Activated T-cell treated with anti-CD3 and anti-CD28 coated beads, Interleukin-2, amount 50 U/mL, for 48 hours (primary cell): ENCODE results near the gene FTO.

Experiments
- DNase-seq, 2 experiments: peaks; one replicate each; pipeline ENCODE4 v3.0.0-alpha.2; 2020

Gene FTO

DNA sequence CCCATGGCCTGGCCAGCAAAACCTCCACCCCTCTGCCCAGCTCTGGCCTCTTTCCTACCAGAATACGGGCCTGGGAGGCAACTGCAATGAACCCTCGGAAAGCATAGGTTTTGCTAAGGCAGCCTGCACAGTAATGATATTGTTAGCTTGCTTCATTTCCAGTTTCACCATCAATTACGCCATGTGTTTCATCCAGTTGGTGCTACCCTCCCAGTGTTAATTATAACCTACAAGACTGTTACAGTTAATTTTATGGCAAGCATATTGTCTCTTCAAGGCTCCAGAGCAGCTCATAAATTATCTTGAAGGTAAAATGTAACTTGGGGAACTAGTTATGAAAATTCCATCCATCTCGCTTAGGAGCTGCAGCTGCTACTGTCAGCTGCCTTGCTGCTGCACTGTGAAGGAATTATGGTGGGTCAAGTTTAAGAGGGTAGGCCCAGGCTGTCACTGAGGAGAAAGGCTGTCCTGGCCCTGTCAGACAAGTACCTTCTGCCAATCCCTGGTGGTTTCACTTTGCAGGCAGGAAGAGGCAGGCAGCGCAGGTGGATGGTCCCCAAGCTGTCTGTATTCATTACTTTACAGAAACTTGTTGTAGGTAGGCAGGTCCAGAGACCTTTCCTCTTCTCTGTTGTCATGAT lies 242.9 kb downstream of the FTO start:
- DNase-seq, result no peak

DNA sequence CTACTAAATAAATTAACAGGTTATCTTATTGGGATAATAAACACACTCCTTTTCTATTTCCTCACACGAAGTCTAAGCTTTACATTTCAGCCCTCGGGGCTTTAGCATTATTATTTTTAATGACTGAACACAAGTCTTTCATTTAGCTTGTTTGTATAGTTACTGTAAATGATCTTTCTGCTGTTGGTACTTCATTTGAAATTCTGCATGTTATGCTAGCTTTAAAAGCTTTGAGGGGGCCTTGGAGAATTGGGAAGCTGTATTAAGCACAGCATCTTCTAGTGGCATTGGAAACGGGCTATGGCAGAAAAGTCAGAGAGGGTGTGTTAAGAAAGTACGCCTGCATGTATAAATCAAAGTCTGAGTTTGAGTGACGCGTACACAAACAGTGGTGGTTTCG lies 243.7 kb downstream of the FTO start:
- no peak for DNase-seq

DNA sequence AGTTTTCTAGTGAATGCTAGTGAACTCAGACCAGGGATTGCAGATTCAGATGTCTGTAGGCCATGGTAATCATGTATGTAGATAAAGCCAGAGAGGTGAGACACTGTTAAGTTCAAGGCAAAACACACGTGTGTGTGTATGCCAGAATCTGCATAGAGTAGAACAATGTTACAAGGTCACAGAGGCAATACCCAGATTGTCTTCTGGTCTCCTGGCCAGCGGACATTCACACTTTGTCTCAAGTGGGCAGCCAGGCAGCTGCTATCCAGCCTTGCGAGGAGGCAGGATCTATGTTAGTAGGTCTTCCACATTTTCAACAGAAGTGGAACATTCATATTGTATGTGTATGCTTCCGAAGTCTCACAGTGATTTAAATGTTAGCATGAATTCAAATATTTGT lies 244.4 kb downstream of the FTO start:
- DNase-seq, result no peak

DNA sequence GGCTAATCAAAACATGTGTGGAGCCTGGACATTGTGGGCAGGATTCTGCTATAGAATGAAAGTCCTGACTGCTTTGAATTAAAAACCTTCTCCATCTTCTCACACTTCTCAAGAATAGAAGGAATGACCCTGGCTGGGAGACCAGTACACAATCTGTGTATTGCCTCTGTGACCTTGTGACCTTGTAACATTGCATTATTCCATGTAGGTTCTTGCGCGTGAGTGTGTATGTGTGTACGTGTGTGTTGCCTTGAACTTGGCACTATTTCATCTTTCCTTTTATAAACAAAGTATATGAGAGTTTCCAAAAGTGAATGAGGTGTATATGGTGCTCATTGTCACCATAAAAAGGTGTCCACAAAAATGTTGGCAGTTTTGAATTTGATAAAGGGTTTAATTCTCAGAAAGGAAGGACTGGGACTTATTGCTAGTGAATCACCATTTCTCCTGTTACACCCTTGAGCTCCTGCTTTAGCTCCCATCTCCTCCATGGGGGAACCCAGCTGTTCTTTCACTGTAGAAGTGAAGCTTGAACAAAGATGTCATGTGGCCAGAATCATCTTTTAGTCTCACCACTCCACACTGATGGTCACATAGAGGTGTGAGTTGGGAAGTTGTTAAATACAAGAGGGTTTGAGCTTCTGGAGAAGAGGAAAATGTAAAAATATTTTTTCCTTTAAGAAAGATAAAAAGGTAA lies 244.9 kb downstream of the FTO start:
- no peak for DNase-seq

DNA sequence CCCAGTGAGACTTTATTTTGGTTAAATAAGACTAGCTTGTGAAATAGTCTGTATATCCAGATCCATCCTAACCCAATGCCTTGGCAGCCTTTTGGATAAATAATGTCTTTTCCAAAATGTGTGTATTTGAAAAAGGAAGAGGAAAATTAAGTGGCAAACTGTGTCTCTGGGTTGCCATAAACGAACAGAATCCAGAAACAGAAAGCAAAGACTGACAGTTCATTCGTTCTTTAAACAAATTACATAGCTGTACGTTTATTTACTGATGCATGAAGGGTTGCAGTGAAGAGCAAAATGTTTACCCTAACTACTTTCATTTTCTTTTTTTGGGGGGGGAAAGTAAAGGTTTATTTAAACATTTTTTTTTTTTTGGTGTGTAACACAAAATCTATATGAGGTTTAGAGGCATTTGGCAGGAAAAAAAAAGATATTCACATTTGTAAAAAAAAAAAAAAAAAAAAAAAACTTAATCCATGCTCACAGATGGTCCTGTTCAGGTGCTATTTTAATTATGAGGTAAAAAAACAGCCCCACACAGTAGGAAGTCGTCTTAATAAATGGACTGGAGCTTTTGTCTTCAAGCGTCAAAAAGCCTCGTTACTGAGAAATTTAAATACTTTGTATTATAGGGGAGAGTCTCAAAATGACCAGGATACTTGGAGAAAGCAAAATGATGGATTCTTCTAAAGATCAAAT lies 245.9 kb downstream of the FTO start:
- no peak for DNase-seq

DNA sequence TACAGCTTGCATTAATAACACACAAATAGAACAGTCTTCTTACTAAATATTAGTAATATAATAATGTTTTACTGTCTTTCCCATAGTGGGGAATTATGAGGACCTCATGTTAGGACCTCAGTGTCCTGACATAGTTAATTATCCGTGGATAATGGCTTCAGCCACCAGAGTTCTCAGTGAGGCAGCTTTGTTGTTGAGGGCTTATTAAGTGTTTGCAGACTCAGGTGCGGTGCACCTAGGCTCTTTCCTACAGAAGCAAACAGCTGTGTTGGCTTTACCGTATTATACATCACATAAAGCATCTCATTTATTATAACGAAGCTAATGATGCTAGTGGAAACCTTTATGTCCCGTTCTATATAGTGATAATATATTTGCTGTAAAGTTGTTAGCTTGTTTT lies 246.7 kb downstream of the FTO start:
- DNase-seq, result no peak

DNA sequence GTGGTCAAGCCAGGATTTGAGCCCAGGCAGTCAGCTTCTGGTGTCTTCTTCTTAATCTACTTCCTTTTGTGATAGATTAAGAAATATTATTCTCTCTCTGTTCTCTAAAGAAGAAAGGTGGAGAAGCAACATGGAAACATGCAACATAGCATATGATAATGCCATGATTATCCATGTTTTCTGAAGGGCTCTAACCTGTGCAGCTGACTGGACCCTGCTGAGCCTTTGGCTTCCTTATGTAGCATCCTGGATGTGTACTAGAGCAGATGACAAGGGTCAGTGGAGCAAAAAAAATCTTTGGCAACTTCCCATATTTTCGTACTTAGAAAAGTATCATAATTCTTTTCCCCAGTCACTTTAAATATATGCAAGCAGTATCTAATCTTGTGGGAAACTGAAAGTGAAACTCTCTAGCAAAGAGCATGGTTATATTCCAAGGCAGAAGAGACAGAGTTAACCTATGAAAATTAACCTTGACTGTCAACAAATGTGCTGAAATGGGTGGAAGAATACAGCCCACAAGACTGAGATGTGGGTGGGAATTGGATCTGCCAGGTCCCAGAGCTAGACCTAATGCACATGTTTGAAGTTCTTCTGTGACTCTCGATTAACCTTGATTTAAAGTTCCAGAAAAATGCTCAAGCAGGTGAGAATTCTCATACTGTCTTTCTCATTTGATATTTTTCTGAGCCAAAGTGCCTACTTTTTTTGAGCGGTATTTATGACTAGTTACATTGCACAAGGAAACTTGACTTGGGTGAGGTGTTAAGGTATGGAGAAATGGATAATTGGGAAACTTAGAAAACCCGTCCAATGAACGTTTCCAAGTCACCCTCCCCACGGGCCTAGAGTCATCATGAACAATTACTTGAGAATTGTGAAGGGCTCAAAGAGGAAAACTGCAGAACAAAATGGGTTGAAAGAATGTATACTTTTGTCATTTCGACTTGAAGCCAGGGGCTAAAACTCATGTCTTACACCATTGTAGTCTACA lies 248.6 kb downstream of the FTO start:
- no peak for DNase-seq

DNA sequence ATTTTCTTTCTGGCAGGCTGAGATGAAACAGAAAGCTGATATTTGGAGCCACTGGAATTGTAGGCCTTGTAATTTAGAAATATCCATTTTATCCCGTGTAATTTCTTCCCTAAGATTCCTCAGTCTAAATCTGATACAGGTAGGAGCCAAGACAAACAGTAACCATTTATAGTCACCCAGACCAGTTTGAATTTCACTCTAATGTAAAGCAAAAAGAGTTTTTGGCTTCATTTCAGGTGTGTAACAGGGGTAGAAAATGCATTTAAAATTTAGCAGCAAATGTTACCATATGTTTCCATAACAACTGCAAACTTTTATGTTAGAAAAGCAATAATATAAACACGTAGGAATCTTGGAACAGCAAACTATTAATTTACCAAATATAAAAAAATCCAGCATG lies 249.4 kb downstream of the FTO start:
- no peak for DNase-seq

DNA sequence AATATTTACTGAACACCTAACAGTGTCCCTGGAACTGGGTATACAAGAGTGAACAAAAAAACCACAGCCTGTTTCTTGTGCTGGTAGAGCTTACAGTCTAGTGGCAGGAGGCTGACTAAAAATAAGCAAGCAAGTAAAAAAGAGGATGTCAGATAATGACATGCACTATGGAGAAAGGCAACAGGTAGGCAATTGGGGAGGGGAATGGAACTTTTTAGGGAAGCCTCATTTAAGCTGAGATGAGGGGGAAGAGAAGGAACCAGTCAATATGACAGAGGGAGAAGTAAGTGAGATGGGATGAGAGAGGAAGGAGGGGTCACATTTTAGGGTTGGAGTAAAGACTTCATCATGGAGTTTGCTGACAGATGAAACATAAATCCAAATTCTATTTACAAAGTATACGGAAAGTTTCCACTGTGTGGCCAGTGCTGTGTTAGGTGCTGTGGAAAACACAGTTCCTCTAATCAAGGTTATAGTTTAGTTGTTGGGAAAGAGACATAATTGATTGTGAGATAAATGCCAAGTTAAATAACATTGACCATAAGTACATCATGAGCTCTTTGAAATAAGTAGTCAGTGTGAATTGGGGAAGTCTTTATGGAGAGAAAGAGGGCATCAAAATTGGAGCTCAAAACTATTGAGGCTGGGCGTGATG lies 251.4 kb downstream of the FTO start:
- DNase-seq, result no peak

DNA sequence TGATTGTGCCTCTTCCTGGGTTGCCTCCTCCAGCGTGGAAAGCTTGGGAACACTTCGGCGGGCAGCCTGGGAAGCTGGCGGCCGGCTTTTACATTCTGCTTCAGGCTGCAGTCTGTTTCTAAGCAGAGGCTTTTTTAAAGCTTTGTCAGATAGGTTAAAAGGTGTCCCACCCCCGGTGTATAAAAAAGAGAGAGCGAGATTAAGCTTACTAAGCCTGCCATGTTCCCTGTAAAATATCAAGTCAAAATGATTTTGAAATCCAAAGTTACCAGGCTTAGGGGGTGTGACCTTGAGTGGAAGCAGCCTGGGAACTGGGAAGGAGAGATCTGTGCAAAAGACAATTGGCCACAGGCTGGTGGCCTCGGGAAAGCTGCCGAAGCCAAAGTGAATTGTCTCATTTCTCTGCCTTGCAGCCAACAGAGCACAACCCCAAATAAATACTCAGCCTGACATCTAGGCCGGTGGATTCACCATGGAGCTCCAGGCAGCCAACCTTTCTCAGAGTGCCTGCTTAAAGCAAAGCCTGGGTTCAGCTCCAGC lies 254.5 kb downstream of the FTO start:
- no peak for DNase-seq

DNA sequence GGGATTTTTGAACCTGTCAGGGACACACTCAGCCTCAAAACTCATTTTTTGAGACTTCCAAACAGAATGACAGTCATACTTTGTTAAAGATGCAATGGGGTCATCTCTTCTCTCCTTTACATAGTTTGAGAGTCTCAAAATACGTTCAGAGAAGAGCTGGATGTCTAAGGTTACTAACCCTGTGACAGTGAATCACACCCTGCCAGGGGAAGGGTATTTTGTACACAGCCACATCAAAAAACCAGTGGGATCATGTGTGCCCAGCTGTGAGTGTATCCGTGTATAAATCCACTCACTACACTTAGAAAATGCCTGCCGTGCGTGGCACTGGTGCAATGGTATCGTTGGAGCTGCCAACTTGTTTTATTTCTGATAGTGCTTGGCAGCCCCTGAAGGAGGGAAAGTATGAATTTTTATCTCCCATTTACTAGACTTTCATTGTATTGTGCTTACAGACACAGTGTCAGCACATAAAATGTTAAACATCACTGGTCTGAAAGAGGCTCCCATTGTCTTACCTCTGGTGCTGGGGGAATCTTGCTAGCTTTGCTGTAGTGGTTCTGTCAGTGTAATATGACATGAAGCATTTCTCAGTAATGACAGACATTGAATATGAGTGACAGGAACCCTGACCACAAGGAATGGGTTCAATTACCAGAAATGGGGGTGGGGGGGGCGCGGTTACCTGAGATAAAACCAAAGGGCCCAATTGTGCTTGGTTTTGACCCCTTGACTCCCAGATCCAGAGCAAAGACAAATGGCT lies 256.3 kb downstream of the FTO start:
- no peak for DNase-seq

DNA sequence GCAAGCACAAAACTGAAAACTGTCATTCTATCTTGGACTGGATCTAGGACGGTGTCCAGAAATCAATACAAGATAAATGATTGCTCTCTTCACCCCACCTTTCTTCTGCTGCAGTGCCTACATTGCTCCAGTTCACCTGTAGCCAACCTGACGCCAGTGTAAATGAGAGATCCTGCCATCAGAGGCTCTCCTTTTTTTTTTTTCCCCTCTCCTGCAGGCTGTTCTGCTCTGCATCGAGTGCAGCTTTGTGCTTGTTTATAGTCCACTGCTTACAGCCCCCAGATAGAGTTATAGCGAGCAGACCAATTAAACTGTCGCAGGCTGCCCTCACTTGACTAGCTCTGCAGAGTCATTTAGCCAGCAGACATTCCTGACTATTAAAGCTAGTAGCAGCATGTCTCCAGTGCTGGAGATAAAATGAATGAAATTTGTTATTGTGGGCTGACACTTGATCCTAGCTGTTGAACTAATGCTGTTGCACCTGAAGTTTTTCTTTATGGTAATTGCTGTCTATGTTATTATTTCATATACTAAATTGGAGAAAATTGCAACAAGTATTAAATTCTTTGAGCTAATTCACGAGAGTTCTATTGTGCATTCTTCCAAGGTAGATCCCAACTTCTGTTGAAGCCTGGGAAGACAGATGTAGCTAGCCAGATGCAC lies 257.1 kb downstream of the FTO start:
- DNase-seq, result no peak

DNA sequence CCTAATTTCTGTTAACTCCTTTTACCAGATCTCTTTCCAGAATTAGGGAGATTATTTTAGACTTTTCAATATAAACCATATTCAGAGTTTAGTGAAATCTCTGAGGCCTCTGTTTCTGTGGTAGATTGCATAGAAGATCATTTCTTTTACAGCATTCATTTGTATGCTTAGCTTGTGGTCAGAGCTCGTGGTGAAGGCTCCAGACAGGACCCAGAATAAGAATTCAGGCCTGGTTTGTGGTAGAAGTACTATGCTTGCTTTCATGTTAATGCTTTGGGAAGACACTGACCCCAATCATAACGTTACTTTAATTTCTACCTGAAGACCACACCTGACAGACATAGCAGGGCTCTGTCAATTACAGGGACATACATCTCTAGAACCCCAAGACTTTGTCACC lies 258.1 kb downstream of the FTO start:
- DNase-seq, result no peak

DNA sequence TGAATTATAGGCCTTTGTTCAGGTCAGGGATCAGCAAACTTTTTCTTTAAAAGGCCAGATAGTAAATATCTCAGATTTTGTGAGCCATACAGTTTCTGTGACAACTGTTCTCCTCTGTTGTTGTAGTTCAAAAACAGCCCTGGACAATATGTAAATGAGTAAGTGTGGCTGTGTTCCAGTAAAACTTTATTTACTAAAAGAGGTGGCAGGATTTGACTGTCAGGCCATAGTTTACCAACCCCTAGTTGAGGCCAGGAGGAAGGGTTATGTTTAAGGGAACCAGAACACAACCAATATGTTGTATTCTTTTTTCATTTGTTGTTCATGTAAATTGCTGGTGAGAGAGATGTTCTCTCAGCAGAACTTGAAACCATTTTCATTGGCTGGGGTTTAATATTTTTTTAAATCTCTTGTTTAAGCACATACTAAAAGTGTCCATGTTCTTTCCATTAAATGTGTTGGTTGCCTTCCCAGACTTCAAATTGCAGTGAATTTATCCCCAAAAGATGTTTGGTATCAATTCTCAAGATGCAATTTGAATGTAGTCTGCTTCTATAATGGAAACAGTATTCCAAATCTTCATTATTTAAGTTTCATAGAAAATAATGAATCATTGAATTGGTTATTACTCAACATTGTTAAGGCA lies 260.3 kb downstream of the FTO start:
- DNase-seq, result no peak

DNA sequence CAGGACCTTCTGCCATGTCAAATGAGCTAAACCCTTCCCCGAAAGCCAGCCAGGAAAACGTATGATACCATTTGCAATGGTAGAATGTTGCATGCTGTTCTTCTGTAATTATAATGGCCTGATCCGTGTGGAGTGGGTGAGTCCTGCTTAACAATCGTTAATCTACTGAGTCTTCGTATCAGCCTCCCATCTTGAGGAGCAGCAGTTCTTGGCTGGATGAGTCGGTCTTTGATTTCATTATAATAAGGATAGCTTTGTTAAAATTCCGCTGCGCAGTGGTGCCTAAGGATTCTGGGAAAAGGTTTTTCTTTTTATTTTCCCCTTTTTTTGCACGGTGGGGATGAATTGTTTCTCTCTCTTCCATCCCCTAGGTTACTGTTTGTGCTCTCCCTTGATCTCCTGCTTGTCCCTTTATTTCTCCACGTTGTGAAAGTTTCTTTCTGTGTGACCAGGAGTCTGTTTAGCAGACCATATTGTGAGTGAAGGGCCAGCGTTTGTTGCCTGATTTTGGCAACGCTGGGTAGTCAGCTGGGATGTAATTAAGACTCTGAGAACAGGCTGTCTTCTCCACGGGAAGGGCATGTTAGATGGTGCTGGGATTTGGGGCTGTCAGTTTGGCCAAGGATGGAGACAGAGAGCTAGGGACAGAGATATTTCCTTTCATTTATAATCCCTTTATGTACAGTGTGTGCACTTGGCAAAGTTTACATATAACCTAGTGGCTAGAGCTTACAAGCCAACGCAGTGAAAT lies 263.0 kb downstream of the FTO start:
- DNase-seq, result no peak

DNA sequence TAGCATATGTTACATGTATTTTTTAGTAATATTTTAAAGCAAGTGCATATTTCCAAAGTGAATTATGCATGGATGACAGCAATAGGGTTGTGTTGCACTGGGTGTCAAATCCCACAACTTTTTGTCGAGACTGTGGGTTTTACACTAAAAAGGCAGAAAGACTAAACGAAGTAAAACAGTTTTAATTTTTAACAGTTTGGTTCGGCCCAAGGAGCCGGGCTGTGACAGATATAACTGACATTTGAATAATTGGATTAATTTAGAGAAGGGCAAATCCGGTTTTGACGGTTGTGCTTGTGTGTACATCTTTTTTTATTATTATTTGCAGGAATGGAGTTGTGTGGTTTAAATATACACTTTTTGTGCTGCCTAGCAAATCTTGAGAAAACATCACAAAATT lies 263.6 kb downstream of the FTO start:
- DNase-seq, result no peak

DNA sequence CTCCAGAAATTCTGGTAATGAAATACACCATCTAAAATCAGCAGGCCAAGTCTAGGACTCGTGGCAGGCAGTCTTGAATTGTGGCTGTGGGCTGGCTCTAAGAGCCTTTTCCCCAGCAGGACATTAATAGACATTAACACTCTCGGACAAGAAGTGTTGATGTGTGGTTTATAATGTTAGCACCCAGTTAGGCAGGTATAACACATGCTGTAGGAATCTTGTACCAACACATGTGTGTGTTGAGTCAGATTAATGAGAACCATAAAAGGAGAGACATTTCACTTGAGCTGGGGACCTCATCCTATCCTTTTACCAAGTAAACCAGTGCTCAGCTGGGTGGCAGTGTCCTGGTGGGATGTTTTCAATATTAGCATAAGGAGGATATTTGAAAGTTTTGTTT lies 264.5 kb downstream of the FTO start:
- no peak for DNase-seq

DNA sequence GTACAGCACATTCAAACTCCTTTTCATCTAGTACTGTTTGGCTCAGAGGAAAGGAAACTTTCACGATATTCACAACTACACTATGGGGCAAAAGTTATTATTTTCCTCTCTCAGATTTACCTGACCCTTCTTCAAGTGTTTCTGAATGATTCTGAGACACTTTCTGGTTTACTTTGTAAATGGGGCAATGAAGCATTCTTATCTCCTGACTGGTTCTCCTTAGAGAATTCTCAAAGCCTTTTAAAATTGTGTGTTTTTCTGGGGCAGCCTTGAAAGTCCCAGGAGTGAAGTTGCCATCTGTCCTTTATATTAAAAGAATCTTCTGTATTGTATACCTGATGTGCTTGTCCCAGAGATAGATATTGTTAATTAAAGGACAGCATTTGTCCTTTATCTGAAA lies 264.9 kb downstream of the FTO start:
- no peak for DNase-seq

DNA sequence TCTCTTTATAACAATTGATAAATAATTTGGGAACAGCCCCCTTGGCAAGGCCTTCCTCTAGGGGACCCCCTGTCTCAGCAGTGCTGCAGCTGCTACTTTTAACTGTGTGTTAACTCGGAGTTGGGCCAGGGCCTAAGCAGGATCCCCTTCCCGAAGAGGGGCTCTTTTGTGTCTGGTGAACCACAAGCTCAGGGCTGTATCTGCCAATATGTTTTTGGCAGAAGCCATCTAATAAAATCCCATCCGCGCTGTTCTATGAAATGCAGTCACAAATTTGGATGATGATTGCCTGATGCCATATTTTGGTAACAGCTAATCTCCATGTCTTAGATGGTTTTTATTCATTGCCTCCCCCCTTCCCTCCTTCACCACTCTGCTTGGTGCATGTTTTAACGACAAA lies 267.7 kb downstream of the FTO start:
- no peak for DNase-seq

DNA sequence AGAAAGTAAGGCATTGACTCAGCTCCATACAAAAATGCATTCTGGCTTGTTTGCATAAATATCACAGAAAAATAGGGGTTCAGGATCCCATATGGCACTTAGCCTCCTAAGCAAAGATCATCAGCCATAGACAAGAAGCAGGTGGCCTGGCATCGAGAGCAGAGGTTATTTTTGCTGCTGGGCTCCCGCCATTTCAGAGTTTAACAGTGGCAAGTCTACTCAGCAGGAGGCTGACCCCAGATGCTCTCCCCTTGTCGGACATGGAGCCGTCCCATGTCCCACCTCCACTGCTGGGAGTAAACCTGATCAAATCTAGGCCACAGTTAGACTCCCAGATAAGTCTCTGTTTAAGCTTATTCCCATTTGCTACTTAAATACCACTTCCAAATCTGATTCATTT lies 269.1 kb downstream of the FTO start:
- DNase-seq, result no peak
